Upper lobe of left lung (tissue), 4 donors: ENCODE measurements around the gene MARCHF3.

Source experiments
- CTCF ChIP-seq, 6 experiments: fragments of 450-650 bp in 4 of 6; fragments of 200-600 bp in 2 of 6; sonication (generic) in 2 of 6; IDR thresholded peaks; one replicate each; pipeline ENCODE4 v1.5.1; 2016 to 2019; ENCODE audit warnings: antibody characterized with exemption in 6 of 6
- POLR2A ChIP-seq, 4 donors: fragments of 450-650 bp; IDR thresholded peaks; one replicate each; pipeline ENCODE4 v1.5.1; 2016 to 2017; ENCODE audit warnings: antibody characterized with exemption in 4 of 4, mild to moderate bottlenecking in 2 of 4
- POLR2AphosphoS5 ChIP-seq, 2 donors: sonication (generic); formaldehyde crosslinking; IDR thresholded peaks; one replicate each; pipeline ENCODE4 v1.5.1; 2017; ENCODE audit warnings: antibody characterized with exemption in 2 of 2

- no peak for TF ChIP-seq CTCF (IDR thresholded peaks at IDR 0.05)
- no peak for TF ChIP-seq POLR2AphosphoS5 (IDR thresholded peaks at IDR 0.05)
- TF ChIP-seq POLR2A (IDR thresholded peaks at IDR 0.05): no peak
These were observed 48.2 kb downstream of the MARCHF3 start for GRCh38 chr5:126982202-126982601.
